Stimulated activated CD4-positive, alpha-beta T cell treated with anti-CD3 and anti-CD28 coated beads, Interleukin-2, amount 100 ng/mL, for 24 hours (primary cell): Measurements from ENCODE around the gene CACNA1I.
"Not testable (repeated sequence)": the region's sequence is repeated elsewhere in the genome, so short reads cannot be mapped to it uniquely, and the experiment has no call there.

Source experiments
- DNase-seq, 2 donors: peaks; one replicate each; pipeline ENCODE4 v3.0.0-alpha.2; 2020

The CACNA1I gene

GRCh38 chr22:39724857-39725256 lies 154.3 kb downstream of the CACNA1I start:
- DNase-seq: no peak

GRCh38 chr22:39725351-39726035 lies 154.9 kb downstream of the CACNA1I start:
- DNase-seq: no peak

GRCh38 chr22:39727541-39727940 lies 157.0 kb downstream of the CACNA1I start:
- DNase-seq: no peak

- DNase-seq: no peak
Observed at GRCh38 chr22:39728236-39728860, 157.8 kb downstream of the CACNA1I start.

GRCh38 chr22:39729141-39729934 lies 158.8 kb downstream of the CACNA1I start:
- no peak for DNase-seq

- no peak for DNase-seq
Observed at GRCh38 chr22:39731481-39731880, 160.9 kb downstream of the CACNA1I start.

GRCh38 chr22:39731881-39732555 lies 161.5 kb downstream of the CACNA1I start:
- no peak for DNase-seq

GRCh38 chr22:39732625-39733024 lies 162.1 kb downstream of the CACNA1I start:
- DNase-seq: no peak

GRCh38 chr22:39733191-39733590 lies 162.6 kb downstream of the CACNA1I start:
- DNase-seq: no peak

- not testable (repeated sequence) for DNase-seq
Observed at GRCh38 chr22:39734046-39734445, 163.5 kb downstream of the CACNA1I start.

GRCh38 chr22:39734866-39735265 lies 164.3 kb downstream of the CACNA1I start:
- no peak for DNase-seq

- DNase-seq: no peak
Observed at GRCh38 chr22:39735776-39736175, 165.2 kb downstream of the CACNA1I start.

- DNase-seq: no peak
Observed at GRCh38 chr22:39738746-39739145, 168.2 kb downstream of the CACNA1I start.
